Kidney (tissue), 14 donors: Measurements from ENCODE around the gene HOXA13. TPM values are rescaled to one million over a fixed set of nuclear protein-coding genes. Genes with fewer than 3 reads are reported as not detected.

Source experiments
- DNase-seq, 5 donors: peaks; one replicate each; pipeline ENCODE4 v3.0.0-alpha.2; 2013 to 2020
- FAIRE-seq: peaks from 2 replicates; lab custom pipeline; 2012; peaks lifted over from hg19 to GRCh38; lab: Jason Lieb, UNC
- H3K27ac ChIP-seq, 2 donors: one replicate each; pipeline ENCODE4 v1.7.0; 2013; ENCODE audit warnings: low read depth in 2 of 2, low read length in 2 of 2, inconsistent platforms in 1 of 2
- H3K27me3 ChIP-seq: one replicate; pipeline ENCODE4 v1.7.1; 2013; ENCODE audit warnings: low read length, inconsistent platforms; ENCODE audit not compliant: control insufficient read depth, insufficient read depth
- H3K36me3 ChIP-seq, 3 donors: one replicate each; pipeline versions ENCODE4 v1.7.0 to v1.7.1; 2013; ENCODE audit warnings: low read length in 3 of 3, control low read depth in 1 of 3, inconsistent platforms in 1 of 3; ENCODE audit not compliant: insufficient read depth in 3 of 3, control insufficient read depth in 2 of 3
- H3K4me1 ChIP-seq, 3 donors: one replicate each; pipeline versions ENCODE4 v1.7.0 to v1.7.1; 2013; ENCODE audit warnings: low read length in 3 of 3, inconsistent platforms in 1 of 3, low read depth in 1 of 3; ENCODE audit not compliant: control insufficient read depth in 2 of 3, insufficient read depth in 2 of 3
- H3K4me3 ChIP-seq, 3 donors: one replicate each; pipeline versions ENCODE4 v1.7.0 to v1.8.1; 2013; ENCODE audit warnings: low read length in 3 of 3, control low read depth in 1 of 3, inconsistent platforms in 1 of 3
- H3K9ac ChIP-seq, 3 donors: one replicate each; pipeline versions ENCODE4 v1.7.0 to v1.7.1; 2013; ENCODE audit warnings: low read length in 3 of 3, control low read depth in 1 of 3, inconsistent platforms in 1 of 3
- H3K9me3 ChIP-seq, 3 donors: one replicate each; pipeline versions ENCODE4 v1.7.0 to v1.7.1; 2013; ENCODE audit warnings: low read length in 3 of 3, control low read depth in 1 of 3, inconsistent platforms in 1 of 3; ENCODE audit not compliant: control insufficient read depth in 2 of 3, insufficient read depth in 1 of 3
- intact Hi-C: fragments of 100-400 bp; cut with DNase I; formaldehyde crosslinking; loops from one replicate; pipeline ENCODE4 v1.11.1; 2022
- polyA plus RNA-seq: library from polyadenylated mRNA; stranded (reverse); fragments of 350-450 nt; fragmentation: Illumina TruSeq; extraction: RNeasy Lipid Tissue Mini Kit (QIAGEN cat#74804); gene quantifications from one replicate; pipeline ENCODE4 v1.2.3, GENCODE V29; 2014; ENCODE audit warnings: low read depth, low replicate concordance; ENCODE audit not compliant: insufficient read depth
- total RNA-seq: library from RNA; stranded (reverse); fragmentation: NEBNext Ultra II Directional; extraction: Animal tissue kit (Norgen Biotek cat#: 25700); gene quantifications from one replicate; pipeline ENCODE4 v1.2.1, GENCODE V29; 2021
- TF ChIP-seq, protein P1 (sequence below): IDR thresholded peaks from 3 replicates; pipeline ENCODE4 v1.5.1; 2012; ENCODE audit warnings: mild to moderate bottlenecking, moderate library complexity, borderline replicate concordance; ENCODE audit not compliant: insufficient read depth; ENCODE audit errors: extremely low read depth
- donor health status: control.
- donor health status: control.
- donor health status: control.
- donor health status: control.
- donor health status: control.
- donor health status: DM: yes; HTN: yes; CAD: no.
- donor health status: Normal renal cell carcinoma (clear cell type).

HOXA13 gene
- total and polyA plus RNA-seq, 2 donors from 2014 or later: 0.17 to 0.44 TPM

DNA sequence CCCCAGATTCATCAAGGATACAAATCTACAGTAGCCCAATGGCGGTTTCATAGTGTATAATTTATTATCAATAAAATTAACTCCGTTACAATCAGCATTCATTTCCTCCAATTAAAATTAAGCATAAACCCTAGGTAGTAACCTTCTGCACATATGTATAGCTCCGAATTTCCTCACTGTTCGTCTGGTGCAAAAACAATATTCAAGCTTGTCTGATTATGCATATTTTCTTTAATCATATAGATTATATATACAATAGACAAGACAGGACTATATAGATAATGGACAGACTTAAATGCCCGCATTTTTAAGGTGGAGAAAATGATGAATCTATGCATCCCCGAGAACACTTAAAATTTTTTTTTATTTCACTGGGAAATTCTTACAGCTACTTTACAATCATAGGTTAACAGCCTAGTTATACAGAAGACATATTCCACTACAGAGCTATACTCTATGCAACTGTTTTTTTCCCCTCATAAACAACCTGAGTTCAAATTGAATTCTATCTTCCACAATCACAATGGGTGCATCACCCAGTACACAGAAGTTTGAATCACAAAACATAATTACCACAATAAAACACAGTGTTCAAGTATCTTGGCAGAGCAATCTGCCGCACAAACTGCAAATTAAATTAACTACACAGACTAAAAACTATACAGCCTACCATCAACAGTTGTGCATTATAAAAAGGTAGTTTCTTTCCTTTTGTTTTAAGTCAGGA lies 37.2 kb downstream of the HOXA13 start:
- Histone ChIP-seq H3K36me3 (peaks cover 0 to 9% (median 5%) of the 10 kb centered on the region in 3 donors), H3K27ac (peak overlapping the region; percentile 94 to 96), H3K9ac (peak overlapping the region; percentile 77 to 95 (median 94)), H3K4me1 (peaks cover 0 to 4% (median 0%) of the 10 kb centered on the region in 3 donors), H3K27me3 (no peaks in the 10 kb centered on the region), H3K4me3 (peak overlapping the region; percentile 86 to 97 (median 91)), H3K9me3 (no peaks in the 10 kb centered on the region)
- FAIRE-seq: no peak
- TF ChIP-seq, protein P1, sequence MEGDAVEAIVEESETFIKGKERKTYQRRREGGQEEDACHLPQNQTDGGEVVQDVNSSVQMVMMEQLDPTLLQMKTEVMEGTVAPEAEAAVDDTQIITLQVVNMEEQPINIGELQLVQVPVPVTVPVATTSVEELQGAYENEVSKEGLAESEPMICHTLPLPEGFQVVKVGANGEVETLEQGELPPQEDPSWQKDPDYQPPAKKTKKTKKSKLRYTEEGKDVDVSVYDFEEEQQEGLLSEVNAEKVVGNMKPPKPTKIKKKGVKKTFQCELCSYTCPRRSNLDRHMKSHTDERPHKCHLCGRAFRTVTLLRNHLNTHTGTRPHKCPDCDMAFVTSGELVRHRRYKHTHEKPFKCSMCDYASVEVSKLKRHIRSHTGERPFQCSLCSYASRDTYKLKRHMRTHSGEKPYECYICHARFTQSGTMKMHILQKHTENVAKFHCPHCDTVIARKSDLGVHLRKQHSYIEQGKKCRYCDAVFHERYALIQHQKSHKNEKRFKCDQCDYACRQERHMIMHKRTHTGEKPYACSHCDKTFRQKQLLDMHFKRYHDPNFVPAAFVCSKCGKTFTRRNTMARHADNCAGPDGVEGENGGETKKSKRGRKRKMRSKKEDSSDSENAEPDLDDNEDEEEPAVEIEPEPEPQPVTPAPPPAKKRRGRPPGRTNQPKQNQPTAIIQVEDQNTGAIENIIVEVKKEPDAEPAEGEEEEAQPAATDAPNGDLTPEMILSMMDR: no peak
- intact Hi-C loops: no loop called here
- no peak for DNase-seq

DNA sequence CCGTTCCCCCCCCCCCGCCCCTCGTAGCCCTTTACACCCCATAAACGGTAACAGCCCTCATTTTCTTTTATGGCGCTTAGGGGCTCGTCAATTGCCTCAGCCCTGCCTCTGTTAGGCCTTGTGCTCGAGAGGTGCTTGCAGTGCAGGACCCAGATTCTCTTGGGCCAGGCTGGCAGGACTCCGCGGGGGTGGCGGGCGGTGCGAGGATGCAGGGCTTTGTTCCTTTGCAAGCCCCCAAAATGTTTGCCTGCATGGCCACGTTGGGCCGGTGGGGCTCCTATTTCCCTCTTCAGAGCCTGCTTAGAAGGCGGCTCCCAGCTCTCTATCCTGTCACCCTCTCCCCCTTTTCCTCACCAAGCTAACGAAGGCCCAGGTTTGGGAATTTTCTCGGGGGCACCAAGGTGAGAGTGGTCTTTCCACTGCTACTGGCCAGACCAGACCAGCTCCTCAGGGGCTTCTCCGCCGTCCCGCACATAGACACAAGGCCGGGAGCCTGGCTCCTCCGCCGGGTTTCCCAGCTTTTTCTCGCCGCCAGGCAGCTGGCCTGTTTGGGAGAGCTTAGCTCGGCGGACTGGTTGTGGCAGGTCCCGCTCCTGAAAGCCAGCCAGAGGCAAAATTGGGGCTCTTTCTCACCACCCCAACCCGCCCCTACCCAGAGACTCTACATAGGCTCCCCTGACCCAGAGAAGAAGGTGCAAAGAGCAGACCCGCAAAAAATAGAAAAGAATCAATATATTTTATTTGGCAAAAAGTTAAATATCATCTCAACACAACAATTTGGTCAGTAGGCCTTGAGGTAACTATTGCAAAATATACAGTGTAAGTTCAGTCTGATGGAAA lies 38.0 kb downstream of the HOXA13 start:
- Histone ChIP-seq H3K4me3 (peak overlapping the region; percentile 86 to 97 (median 91)), H3K36me3 (peaks cover 0 to 9% (median 5%) of the 10 kb centered on the region in 3 donors), H3K9me3 (no peaks in the 10 kb centered on the region), H3K27ac (peak overlapping the region; percentile 29 to 76), H3K9ac (peak overlapping the region; percentile 48 to 95 (median 94)), H3K27me3 (no peaks in the 10 kb centered on the region), H3K4me1 (peaks cover 0 to 6% (median 4%) of the 10 kb centered on the region in 3 donors)
- DNase-seq (peak in 1 of 5 donors; percentile 75), FAIRE-seq (no peak)
- TF ChIP-seq, protein P1: no peak
- intact Hi-C loops: no loop called here

GRCh38 chr7:27161214-27161720 lies 38.6 kb downstream of the HOXA13 start:
- H3K9ac ChIP-seq: peak overlapping the region in 1 of 3 donors; percentile 77
- peak overlapping the region; percentile 96 to 98 for H3K27ac ChIP-seq
- H3K36me3 ChIP-seq: peaks cover 0 to 9% (median 5%) of the 10 kb centered on the region in 3 donors
- DNase-seq (peak in 4 of 5 donors; percentile 75 to 90 (median 84)), FAIRE-seq (no peak)
- TF ChIP-seq, protein P1: no peak
- intact Hi-C loops: no loop called here
- H3K9me3 ChIP-seq: no peaks in the 10 kb centered on the region
- H3K4me1 ChIP-seq: peaks cover 0 to 6% (median 5%) of the 10 kb centered on the region in 3 donors
- H3K27me3 ChIP-seq: no peaks in the 10 kb centered on the region
- peak overlapping the region; percentile 23 to 86 (median 77) for H3K4me3 ChIP-seq
